LHCN-M2 (cell line): ENCODE results near the gene DNAJC5G. TPM values are rescaled to one million over a fixed set of nuclear protein-coding genes. Genes with fewer than 3 reads are reported as not detected.
A peak's percentile ranks its signal among the peaks of the same experiment; 100 is the strongest.

ENCODE experiments used
- DNase-seq: peaks from one replicate; pipeline ENCODE4 v3.0.0-alpha.2; 2012; ENCODE audit warnings: low read depth
- polyA plus RNA-seq: library from polyadenylated mRNA; unstranded; fragments of >200 nt; gene quantifications from one replicate; pipeline ENCODE4 v1.2.1, GENCODE V29; 2012; ENCODE audit warnings: missing spikeins
- total RNA-seq: library from RNA; depleted of rRNA; stranded (reverse); fragments of >200 nt; gene quantifications from 2 replicates; pipeline ENCODE4 v1.2.3, GENCODE V29; 2014; rRNA removed

Gene DNAJC5G, protein sequence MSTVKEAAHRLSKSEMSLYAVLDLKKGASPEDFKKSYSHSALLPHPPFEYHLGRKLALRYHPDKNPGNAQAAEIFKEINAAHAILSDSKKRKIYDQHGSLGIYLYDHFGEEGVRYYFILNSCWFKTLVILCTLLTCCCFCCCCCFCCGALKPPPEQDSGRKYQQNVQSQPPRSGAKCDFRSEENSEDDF
- not detected in 2 replicates for total RNA-seq
- not detected for polyA plus RNA-seq

DNA sequence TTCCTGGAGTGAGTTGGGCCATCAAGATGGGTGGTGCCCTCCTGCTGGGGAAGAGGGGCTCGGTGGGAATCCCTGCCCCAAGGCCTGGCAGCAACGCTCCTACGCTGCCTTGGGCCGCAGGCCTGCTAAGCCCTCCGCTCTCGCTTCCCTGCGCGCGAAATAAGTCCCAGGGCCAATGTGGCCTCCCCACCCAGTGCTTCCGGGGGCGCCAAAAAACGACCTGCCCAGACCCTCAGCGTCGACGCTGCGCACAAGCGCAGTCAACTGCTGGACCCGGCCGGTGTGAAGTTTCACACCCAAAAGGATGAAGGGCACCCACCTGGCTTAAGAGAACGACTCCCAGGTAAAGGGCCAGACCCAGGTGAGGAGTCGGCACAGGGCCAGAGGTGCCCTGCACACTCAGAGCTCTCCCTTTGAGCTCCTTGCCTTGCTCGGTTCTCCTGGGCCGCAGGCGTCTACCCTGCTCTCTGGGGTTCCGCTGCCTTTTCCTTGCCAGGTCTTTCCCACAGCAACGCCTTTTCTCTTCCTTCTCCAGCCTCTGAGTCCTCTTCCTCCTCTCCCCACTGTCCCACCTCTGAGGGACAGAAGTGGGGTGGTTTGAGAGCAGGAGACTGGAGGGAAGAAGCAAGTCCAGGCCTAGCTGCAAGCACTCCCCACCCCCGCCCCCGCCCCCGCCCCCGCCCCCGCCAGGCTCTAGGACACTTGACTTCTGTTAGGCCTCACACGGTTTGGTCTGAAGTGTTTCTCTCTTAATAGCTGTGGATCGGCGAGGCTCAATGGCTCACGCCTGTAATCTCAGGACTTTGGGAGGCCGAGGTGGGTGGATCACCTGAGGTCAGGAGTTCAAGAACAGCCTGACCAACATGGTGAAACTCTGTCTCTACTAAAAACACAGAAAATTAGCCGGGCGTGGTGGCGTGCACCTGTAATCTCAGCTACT lies at the start of gene DNAJC5G:
Gene DNAJC5G (plus strand): TSS at position 223 of the 940 bp plus-strand sequence. CDS start 1,296 bp downstream, outside the sequence.
- no peak for DNase-seq

DNA sequence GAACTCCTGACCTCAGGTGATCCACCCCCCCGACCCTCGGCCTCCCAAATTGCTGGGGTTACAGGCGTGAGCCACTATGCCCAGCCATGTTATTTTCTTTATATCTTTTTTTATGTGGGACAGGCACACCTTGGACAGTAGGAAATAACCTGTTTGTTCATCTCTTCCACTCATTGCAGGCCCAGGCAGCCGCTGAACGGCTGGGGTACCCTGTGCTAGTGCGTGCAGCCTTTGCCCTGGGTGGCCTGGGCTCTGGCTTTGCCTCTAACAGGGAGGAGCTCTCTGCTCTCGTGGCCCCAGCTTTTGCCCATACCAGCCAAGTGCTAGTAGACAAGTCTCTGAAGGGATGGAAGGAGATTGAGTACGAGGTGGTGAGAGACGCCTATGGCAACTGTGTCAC lies 49.7 kb upstream of the DNAJC5G start:
- DNase-seq, result no peak

DNA sequence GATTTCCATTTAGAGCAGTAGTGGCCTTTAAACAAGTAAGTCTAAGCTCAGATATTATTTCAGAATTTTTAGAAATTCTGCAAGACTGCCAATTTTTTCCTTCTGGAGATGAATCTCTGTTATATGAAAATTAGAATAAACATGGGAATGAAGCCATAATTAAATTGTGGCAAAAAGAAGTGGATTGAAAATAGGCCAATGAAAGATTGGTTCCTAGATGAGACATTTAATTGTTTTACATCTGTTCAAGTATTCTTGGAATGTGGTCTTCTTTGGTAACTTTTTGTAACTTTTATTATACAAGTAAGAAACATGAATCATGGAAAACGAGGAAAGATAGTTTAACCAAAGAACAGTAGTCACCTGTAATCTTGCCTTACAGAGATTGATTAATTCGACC lies 47.7 kb upstream of the DNAJC5G start:
- DNase-seq, result no peak

DNA sequence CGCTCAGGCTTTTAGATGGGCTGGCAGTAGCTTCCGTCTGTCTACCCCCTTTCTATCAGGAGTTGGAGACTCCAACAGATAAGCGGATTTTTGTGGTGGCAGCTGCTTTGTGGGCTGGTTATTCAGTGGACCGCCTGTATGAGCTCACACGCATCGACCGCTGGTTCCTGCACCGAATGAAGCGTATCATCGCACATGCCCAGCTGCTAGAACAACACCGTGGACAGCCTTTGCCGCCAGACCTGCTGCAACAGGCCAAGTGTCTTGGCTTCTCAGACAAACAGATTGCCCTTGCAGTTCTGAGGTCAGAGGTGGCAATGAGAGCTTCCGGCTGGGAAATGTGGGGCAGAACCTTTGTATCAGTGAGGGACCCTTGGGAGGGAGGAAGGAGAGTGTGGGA lies 43.3 kb upstream of the DNAJC5G start:
- DNase-seq, result no peak

DNA sequence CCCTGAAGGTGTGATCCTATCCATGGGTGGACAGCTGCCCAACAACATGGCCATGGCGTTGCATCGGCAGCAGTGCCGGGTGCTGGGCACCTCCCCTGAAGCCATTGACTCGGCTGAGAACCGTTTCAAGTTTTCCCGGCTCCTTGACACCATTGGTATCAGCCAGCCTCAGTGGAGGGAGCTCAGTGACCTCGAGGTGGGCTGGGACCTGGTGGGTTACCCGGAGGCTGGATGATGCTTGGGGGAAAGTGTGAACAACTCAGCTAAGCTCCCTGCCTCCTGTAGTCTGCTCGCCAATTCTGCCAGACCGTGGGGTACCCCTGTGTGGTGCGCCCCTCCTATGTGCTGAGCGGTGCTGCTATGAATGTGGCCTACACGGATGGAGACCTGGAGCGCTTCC lies 41.9 kb upstream of the DNAJC5G start:
- no peak for DNase-seq

DNA sequence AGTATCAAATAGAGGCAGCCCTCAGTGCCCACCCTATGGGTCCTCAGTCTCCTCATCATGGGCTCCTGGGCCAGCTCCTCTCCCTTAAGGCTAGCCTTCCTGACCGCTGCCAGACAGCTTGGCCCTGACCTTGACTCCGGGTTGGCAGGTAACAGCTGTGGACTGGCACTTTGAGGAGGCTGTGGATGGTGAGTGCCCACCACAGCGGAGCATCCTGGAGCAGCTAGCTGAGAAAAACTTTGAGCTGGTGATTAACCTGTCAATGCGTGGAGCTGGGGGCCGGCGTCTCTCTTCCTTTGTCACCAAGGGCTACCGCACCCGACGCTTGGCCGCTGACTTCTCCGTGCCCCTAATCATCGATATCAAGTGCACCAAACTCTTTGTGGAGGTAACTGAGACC lies 39.1 kb upstream of the DNAJC5G start:
- no peak for DNase-seq

DNA sequence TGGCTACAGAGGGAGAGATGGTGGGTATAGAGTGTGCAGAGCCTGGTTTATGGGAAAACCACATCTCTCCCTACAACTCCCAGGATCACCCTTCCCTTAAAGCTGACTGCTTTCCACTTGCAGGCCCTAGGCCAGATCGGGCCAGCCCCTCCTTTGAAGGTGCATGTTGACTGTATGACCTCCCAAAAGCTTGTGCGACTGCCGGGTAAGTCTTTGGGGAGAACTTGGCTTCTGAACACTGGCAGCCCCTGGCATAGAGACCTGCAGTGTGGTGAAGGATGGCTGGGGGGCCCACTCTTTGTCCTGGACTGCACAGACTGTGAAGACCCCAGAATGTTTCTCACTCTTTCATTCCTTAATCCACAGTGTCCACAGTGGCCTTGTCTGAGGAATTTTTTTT lies 38.6 kb upstream of the DNAJC5G start:
- DNase-seq, result no peak

DNA sequence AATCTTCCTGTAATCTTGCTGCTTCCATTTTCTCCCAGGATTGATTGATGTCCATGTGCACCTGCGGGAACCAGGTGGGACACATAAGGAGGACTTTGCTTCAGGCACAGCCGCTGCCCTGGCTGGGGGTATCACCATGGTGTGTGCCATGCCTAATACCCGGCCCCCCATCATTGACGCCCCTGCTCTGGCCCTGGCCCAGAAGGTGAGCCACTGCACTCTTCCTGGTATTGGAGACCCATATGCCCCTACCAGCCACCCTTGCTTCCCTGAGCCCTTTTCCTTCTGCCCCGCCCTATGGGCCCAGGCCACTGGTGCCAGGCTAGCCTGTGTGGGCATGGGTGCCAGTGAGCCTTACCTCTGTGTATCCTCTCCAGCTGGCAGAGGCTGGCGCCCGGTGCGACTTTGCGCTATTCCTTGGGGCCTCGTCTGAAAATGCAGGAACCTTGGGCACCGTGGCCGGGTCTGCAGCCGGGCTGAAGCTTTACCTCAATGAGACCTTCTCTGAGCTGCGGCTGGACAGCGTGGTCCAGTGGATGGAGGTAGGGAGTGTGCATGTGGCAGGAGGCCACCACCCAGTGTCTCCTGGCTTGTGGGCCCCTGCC lies 37.8 kb upstream of the DNAJC5G start:
- DNase-seq, result no peak

DNA sequence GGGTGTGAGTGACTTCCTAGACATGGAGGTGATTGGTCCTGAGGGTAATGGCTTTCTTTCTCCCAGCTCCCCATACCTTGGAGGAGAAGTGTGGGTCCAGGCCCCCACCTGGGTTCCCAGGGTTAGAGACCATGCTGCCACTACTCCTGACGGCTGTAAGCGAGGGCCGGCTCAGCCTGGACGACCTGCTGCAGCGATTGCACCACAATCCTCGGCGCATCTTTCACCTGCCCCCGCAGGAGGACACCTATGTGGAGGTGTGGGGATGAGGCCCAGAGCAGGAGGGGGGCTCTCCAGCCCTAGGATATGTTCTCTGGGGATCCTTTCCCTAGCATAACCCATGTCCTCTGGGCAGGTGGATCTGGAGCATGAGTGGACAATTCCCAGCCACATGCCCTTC lies 36.3 kb upstream of the DNAJC5G start:
- DNase-seq, result no peak

DNA sequence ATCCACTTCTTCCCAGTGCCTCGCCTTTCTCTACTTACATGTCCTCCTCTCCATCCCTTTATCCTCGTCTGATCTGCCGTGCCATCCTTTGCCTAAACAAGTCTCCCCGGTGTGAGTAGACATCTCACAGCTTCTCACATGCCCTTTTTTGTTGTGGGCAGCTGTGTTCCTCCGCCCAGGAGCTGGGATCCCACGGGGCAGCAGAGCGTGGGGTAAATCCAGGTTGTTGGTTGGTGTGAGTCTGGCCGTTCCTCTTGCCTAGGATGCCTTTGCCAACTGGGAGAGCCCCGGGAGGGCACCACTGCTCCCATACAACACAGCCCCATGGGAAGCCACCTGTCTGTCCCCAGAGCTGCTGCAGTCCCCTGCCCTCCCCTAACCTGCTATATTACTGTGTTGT lies 34.8 kb upstream of the DNAJC5G start:
- no peak for DNase-seq

DNA sequence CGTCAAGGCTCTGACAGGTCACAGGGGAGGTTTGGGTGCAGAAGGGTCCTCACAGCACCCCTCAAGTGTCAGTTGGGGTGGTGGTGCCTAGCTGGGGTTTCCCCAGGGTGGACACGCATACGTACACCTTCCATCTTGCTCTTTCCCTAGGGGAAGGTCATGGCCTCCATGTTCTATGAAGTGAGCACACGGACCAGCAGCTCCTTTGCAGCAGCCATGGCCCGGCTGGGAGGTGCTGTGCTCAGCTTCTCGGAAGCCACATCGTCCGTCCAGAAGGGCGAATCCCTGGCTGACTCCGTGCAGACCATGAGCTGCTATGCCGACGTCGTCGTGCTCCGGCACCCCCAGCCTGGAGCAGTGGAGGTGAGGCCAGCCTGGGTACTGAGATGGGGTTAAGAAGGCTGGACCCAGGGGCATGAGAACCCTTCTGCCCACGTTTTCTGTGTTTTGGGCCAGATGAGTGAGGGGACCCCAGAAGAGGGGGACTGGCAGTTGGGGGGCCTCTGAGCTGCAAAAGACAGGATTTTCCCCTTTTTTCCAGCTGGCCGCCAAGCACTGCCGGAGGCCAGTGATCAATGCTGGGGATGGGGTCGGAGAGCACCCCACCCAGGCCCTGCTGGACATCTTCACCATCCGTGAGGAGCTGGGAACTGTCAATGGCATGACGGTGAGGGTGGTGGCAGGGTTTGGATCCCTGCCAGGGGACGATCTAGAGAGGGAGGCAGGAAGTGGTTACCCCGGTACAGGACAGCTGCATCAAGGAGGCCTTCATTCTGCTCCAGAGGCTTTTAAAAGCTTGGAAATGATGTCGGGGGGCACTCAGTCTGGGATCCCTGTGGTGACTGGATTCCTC lies 33.2 kb upstream of the DNAJC5G start:
- peak; percentile 71 for DNase-seq

DNA sequence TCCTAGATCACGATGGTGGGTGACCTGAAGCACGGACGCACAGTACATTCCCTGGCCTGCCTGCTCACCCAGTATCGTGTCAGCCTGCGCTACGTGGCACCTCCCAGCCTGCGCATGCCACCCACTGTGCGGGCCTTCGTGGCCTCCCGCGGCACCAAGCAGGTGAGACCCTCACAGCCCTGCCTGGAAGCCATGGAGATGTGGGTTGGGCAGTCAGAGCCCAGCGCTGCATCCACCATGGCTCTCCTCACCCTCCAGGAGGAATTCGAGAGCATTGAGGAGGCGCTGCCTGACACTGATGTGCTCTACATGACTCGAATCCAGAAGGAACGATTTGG lies 32.6 kb upstream of the DNAJC5G start:
- DNase-seq, result no peak

DNA sequence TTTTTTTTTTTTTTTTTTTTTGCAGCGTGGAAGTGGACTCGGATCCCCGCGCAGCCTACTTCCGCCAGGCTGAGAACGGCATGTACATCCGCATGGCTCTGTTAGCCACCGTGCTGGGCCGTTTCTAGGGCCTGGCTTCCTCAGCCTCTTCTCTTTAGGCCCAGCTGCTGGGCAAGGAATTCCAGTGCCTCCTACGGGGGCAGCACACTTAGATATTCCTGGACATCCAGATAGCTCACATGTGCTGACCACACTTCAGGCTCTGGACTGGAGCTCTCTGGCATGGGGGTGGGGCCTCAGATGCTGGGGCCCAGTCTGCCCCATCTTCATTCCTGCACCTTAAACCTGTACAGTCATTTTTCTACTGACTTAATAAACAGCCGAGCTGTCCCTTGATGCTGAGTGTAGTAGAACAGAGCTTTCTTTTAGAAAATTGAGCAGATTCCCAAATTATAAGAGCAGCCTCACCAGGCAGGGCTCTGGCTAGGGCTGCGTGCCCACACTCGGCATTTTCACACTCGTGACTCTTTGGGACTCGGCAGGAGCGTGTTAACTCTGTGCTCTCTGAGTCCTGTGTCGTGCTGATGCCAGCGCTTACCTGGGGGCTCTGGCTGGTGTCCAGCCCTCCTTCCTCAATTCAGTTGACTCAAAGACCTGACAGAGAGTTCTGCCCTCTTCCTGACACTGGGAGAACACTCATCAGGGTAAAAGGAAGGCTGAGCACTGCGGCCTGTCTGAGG lies 31.7 kb upstream of the DNAJC5G start:
- no peak for DNase-seq

DNA sequence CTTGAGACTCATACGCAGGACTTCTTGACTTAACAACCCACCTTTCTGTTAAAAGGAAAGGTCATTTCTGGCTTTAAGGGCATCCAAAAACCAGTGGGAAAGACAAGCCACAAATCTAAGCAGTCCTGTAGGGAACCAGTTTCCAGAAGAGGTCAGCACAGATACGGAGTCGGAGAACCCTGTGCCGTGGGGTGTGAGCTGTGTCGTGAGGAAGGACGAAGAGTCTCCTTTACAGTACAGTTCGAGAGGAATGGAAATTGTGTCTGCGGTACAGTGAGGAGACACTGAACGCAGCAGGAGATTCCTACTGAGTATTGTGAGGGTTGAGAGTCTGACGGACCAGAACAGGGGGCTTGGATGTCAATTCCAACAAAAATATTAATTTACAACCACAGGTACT lies 30.1 kb upstream of the DNAJC5G start:
- DNase-seq, result no peak

DNA sequence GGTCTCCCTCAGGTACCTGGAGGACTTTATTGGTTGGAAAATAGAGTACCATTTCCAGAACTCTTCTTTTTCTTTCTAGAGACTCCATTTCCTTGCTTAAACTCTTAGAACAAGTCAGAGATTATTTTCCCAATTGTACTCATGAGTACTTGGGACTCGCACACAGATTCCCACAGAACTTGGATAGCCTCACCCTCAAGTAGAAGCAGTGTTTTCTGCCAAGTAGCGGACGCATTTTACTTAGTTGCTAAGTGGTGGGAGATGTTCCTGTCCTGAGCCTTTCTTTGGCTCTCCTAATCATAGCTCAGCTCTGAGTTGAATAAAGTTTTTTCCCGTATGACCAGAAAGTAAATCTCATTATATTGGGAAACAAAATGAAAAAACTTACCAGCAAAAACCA lies 29.6 kb upstream of the DNAJC5G start:
- no peak for DNase-seq

DNA sequence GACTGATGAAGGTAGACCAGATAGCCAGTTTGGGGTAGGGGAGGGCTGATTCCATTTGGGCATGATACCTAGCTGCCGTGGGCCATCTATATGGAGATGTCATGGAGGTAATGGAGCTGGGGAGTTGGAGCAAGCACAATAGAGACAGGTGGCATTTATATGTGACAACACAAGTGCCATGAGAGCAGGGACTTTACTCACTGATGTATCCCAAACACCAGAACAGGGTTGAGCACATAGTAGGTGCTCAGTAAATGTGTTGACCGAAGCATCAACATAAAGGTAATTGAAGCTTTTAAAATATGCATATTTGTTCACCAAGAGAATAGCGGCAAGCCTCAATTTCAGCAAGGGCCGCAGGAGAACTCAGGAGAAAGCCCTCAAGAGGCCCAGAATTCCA lies 27.3 kb upstream of the DNAJC5G start:
- no peak for DNase-seq

DNA sequence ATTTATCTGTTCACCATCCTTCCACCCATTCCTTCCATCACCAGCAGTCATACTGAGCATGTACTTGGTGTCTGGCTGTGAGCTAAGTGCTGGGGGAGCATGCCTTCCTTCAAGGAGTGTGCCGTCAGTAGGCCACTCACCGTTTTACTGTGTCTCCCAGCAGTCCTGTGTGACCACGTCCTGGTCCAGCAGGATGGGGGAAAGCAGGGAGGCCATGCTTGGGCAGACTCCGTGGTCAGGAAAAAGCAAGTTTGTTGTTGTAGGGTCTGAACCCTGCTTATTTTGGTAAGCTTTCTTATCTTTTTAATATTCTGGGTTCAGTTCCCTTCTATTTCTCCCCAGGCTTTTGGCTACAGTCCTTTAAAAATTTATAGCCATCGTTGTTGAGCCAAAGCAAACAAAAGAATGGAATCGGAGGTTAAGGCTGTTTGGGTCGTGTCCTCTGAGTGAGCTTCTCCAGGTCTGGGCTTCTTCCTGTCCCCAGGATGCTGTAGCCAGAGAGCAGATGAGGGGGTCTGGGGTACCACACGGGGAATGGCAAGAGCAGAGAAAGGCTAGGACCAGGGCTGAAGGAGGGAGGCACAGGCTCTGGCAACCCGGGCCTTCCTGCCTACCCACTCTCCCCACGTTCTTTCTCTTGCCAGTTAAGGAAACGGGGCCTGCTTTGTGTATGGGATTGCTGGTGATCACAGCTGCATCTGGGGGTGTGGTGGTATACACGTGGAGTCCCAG lies 25.9 kb upstream of the DNAJC5G start:
- DNase-seq, result no peak

DNA sequence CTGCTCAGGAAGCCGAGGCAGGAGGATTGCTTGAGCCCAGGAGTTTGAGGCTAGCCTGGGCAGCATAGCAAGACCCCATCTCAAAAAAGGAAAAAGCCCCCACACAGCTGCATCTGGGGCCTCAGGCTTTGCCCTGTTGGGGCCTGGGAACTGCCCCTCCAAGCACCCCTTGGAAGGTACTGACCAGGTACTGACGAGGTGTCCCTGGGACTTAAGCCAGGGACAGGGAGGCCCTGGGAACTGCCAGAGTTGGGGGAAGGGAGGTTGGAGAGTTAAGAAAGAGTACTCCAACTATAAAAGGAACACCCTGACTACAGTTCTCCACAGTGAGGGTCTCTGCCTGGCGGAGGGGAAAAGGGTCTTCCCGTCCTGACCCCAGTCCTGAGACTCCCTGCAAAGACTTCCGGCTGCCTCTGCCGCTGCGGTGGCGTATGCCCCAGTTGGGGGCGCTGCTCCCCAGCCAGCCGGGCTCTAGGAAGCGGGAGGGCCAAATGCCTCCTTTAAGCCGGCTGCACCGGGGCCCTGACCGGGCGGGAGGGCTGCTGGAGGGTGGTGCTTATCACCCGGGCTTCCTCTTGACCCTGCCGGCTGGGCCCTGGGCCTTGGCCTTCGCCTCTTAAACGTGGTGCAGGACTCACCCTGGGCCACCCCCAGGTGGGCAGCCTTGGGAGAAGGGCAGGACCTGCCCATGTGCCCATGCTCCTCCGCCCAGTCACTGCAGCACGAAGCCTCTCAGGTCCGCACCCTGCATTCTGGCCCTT lies 25.2 kb upstream of the DNAJC5G start:
- DNase-seq, result peak; percentile 18

DNA sequence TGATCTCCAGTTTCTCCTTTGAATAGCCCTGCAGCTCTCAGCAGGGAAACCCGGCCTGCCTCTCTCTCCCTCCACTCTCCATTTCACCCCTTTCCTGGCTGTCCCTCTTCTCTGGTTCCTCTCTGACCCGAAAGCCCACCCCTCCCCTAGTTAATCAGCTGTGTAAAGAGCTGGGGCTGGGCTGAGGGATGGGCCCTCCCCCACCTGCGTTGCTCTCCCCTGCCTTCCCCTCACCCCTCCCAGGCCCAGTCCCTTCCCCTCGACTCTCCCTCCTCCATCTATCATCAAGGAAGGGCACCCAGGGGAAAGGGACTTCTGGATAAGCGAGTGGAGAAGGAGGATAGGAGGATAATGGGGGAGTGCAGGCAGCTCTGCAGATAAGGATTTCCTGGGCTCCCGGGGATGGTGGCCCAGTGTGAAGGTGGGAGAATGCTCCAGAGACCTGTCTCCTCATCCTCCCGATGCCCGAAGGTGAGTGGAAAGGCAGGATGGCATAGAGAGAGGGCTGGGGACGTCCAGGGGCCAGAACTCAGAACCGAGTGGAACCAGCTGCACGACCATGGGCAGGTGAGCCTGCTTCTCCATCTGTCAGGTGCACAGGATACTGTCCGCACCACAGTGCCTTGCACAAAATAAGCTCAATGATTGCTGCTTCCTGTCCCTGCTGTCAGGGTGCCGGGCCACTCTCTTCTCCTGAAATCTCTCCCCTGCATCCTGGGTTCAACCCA lies 24.4 kb upstream of the DNAJC5G start:
- no peak for DNase-seq
